Measurements from ENCODE around the gene PRAMEF17.
"Not testable (repeated sequence)": the region's sequence is repeated elsewhere in the genome, so short reads cannot be mapped to it uniquely, and the experiment has no call there.

Gene PRAMEF17

GRCh38 chr1:13354475-13354874, 35.0 kb upstream of the PRAMEF17 start:
- H3K18ac ChIP-seq (ENCODE audit: low read depth in 1 of 2, low read length in 2 of 2); H3K79me1 ChIP-seq (replicated peaks; ENCODE audit: low read length, poor library complexity, severe bottlenecking); H3K27me3 ChIP-seq (ENCODE audit: control insufficient read depth in 1 of 2, insufficient read depth in 1 of 2, low read length in 2 of 2); H4K8ac ChIP-seq (ENCODE audit: low read length); H3K27ac ChIP-seq (ENCODE audit: low read length, poor library complexity, severe bottlenecking); H2AK5ac ChIP-seq (ENCODE audit: low read length, severe bottlenecking); H3K23ac ChIP-seq (ENCODE audit: low read length in 2 of 2); H3K9me3 ChIP-seq (ENCODE audit: control insufficient read depth, low read length); H3K9ac ChIP-seq (ENCODE audit: low read length); H3K14ac ChIP-seq (ENCODE audit: low read length in 2 of 2); H3K4me1 ChIP-seq (ENCODE audit: control insufficient read depth, insufficient read depth, low read depth, low read length); H2BK12ac ChIP-seq (ENCODE audit: low read length in 2 of 2); H3K4me3 ChIP-seq (ENCODE audit: insufficient read depth in 1 of 2, low read depth in 1 of 2, low read length in 2 of 2); DNase-seq; H3K4me2 ChIP-seq (ENCODE audit: low read length, poor library complexity, severe bottlenecking); H3K36me3 ChIP-seq (ENCODE audit: control insufficient read depth in 1 of 2, insufficient read depth in 2 of 2, low read depth in 1 of 2, low read length in 2 of 2); H2BK120ac ChIP-seq (ENCODE audit: low read depth, low read length); H2BK15ac ChIP-seq (ENCODE audit: low read depth, poor library complexity, severe bottlenecking); H2BK5ac ChIP-seq (ENCODE audit: low read depth, low read length, poor library complexity, severe bottlenecking); H2AFZ ChIP-seq (ENCODE audit: low read depth, low read length); H3K4ac ChIP-seq (ENCODE audit: low read depth in 1 of 2, low read length in 2 of 2); H4K91ac ChIP-seq (ENCODE audit: low read length): not testable (repeated sequence)
- WGBS: no CpG with 5 or more reads among the region's 9 CpGs

GRCh38 chr1:13356774-13357173, 32.7 kb upstream of the PRAMEF17 start:
- not testable (repeated sequence) for H3K23ac ChIP-seq (ENCODE audit: low read length in 2 of 2); H2BK5ac ChIP-seq (ENCODE audit: low read depth, low read length, poor library complexity, severe bottlenecking); H3K79me1 ChIP-seq (replicated peaks; ENCODE audit: low read length, poor library complexity, severe bottlenecking); H3K9ac ChIP-seq (ENCODE audit: low read length); H4K91ac ChIP-seq (ENCODE audit: low read length); H2BK12ac ChIP-seq (ENCODE audit: low read length in 2 of 2); H2AK5ac ChIP-seq (ENCODE audit: low read length, severe bottlenecking); H4K8ac ChIP-seq (ENCODE audit: low read length); H2AFZ ChIP-seq (ENCODE audit: low read depth, low read length); H2BK120ac ChIP-seq (ENCODE audit: low read depth, low read length); H3K9me3 ChIP-seq (ENCODE audit: control insufficient read depth, low read length); H2BK15ac ChIP-seq (ENCODE audit: low read depth, poor library complexity, severe bottlenecking); H3K4me2 ChIP-seq (ENCODE audit: low read length, poor library complexity, severe bottlenecking); H3K4ac ChIP-seq (ENCODE audit: low read depth in 1 of 2, low read length in 2 of 2); H3K4me1 ChIP-seq (ENCODE audit: control insufficient read depth, insufficient read depth, low read depth, low read length); H3K27ac ChIP-seq (ENCODE audit: low read length, poor library complexity, severe bottlenecking); H3K18ac ChIP-seq (ENCODE audit: low read depth in 1 of 2, low read length in 2 of 2); H3K36me3 ChIP-seq (ENCODE audit: control insufficient read depth in 1 of 2, insufficient read depth in 2 of 2, low read depth in 1 of 2, low read length in 2 of 2); H3K27me3 ChIP-seq (ENCODE audit: control insufficient read depth in 1 of 2, insufficient read depth in 1 of 2, low read length in 2 of 2); H3K14ac ChIP-seq (ENCODE audit: low read length in 2 of 2); H3K4me3 ChIP-seq (ENCODE audit: insufficient read depth in 1 of 2, low read depth in 1 of 2, low read length in 2 of 2)
- DNase-seq: peak; percentile 40
- 17% methylated on average over 2 of the region's 5 CpGs for WGBS

GRCh38 chr1:13362364-13362763, 27.1 kb upstream of the PRAMEF17 start:
- not testable (repeated sequence) for H2AFZ ChIP-seq (ENCODE audit: low read depth, low read length); H2BK12ac ChIP-seq (ENCODE audit: low read length in 2 of 2); H3K27ac ChIP-seq (ENCODE audit: low read length, poor library complexity, severe bottlenecking); H3K36me3 ChIP-seq (ENCODE audit: control insufficient read depth in 1 of 2, insufficient read depth in 2 of 2, low read depth in 1 of 2, low read length in 2 of 2); H3K4me3 ChIP-seq (ENCODE audit: insufficient read depth in 1 of 2, low read depth in 1 of 2, low read length in 2 of 2); H3K9me3 ChIP-seq (ENCODE audit: control insufficient read depth, low read length); DNase-seq; H3K79me1 ChIP-seq (replicated peaks; ENCODE audit: low read length, poor library complexity, severe bottlenecking); H3K18ac ChIP-seq (ENCODE audit: low read depth in 1 of 2, low read length in 2 of 2); H3K9ac ChIP-seq (ENCODE audit: low read length); H2AK5ac ChIP-seq (ENCODE audit: low read length, severe bottlenecking); H2BK5ac ChIP-seq (ENCODE audit: low read depth, low read length, poor library complexity, severe bottlenecking); H3K14ac ChIP-seq (ENCODE audit: low read length in 2 of 2); H3K4me2 ChIP-seq (ENCODE audit: low read length, poor library complexity, severe bottlenecking); H2BK15ac ChIP-seq (ENCODE audit: low read depth, poor library complexity, severe bottlenecking); H3K27me3 ChIP-seq (ENCODE audit: control insufficient read depth in 1 of 2, insufficient read depth in 1 of 2, low read length in 2 of 2); H3K4me1 ChIP-seq (ENCODE audit: control insufficient read depth, insufficient read depth, low read depth, low read length); H4K8ac ChIP-seq (ENCODE audit: low read length); H2BK120ac ChIP-seq (ENCODE audit: low read depth, low read length); H4K91ac ChIP-seq (ENCODE audit: low read length); H3K4ac ChIP-seq (ENCODE audit: low read depth in 1 of 2, low read length in 2 of 2); H3K23ac ChIP-seq (ENCODE audit: low read length in 2 of 2)
- no CpG with 5 or more reads among the region's 7 CpGs for WGBS

GRCh38 chr1:13364928-13365327, 24.5 kb upstream of the PRAMEF17 start:
- not testable (repeated sequence) for H3K18ac ChIP-seq (ENCODE audit: low read depth in 1 of 2, low read length in 2 of 2); H3K14ac ChIP-seq (ENCODE audit: low read length in 2 of 2); H4K91ac ChIP-seq (ENCODE audit: low read length); H3K4ac ChIP-seq (ENCODE audit: low read depth in 1 of 2, low read length in 2 of 2); H3K27me3 ChIP-seq (ENCODE audit: control insufficient read depth in 1 of 2, insufficient read depth in 1 of 2, low read length in 2 of 2); H3K79me1 ChIP-seq (replicated peaks; ENCODE audit: low read length, poor library complexity, severe bottlenecking); H2AFZ ChIP-seq (ENCODE audit: low read depth, low read length); H4K8ac ChIP-seq (ENCODE audit: low read length); H2BK15ac ChIP-seq (ENCODE audit: low read depth, poor library complexity, severe bottlenecking); H3K9ac ChIP-seq (ENCODE audit: low read length); H2BK12ac ChIP-seq (ENCODE audit: low read length in 2 of 2); H3K36me3 ChIP-seq (ENCODE audit: control insufficient read depth in 1 of 2, insufficient read depth in 2 of 2, low read depth in 1 of 2, low read length in 2 of 2); DNase-seq; H3K9me3 ChIP-seq (ENCODE audit: control insufficient read depth, low read length); H2BK5ac ChIP-seq (ENCODE audit: low read depth, low read length, poor library complexity, severe bottlenecking); H3K27ac ChIP-seq (ENCODE audit: low read length, poor library complexity, severe bottlenecking); H3K4me3 ChIP-seq (ENCODE audit: insufficient read depth in 1 of 2, low read depth in 1 of 2, low read length in 2 of 2); H3K4me2 ChIP-seq (ENCODE audit: low read length, poor library complexity, severe bottlenecking); H3K4me1 ChIP-seq (ENCODE audit: control insufficient read depth, insufficient read depth, low read depth, low read length); H2BK120ac ChIP-seq (ENCODE audit: low read depth, low read length); H2AK5ac ChIP-seq (ENCODE audit: low read length, severe bottlenecking); H3K23ac ChIP-seq (ENCODE audit: low read length in 2 of 2)
- WGBS: no CpG with 5 or more reads among the region's 4 CpGs

Measured in mesenchymal stem cell (in vitro differentiated cells and primary cell).